ENCODE results near the gene ARHGEF11. TPM values are rescaled to one million over a fixed set of nuclear protein-coding genes. Genes with fewer than 3 reads are reported as not detected.

Gene ARHGEF11
- total RNA-seq, 1 experiment from 2014 or later, result 31.5 TPM

DNA sequence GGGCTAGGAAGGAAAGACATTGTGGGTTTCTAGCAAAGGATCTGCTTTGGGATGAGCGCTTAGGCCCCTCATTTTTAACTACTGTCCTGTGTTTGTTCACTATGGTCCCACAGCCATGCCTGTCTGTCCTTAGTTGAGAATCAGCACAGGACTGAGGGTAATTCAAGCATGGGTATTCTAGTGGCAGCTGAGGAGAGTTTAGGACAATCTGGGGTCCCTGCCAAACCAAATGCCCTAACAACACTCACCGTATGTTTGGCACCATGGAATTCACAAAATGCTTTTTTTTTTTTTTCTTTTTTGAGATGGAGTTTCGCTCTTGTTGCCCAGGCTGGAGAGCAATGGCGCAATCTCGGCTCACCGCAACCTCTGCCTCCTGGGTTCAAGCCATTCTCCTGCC is 10.4 kb downstream of the ARHGEF11 start:
- no peak overlapping the region for H3K27ac ChIP-seq
- DNase-seq, result no peak
- no peaks in the 10 kb centered on the region for H3K9me3 ChIP-seq (ENCODE audit: insufficient read depth, low read depth)
- no TSS peak for BruUV-seq (replicated peaks)
- POLR2A ChIA-PET (ENCODE audit: unreplicated experiment), result no interaction called here
- H3K9me2 ChIP-seq (ENCODE audit: insufficient read depth), result no peaks in the 10 kb centered on the region
- H3K27me3 ChIP-seq (ENCODE audit: insufficient read depth, low read depth), result no peaks in the 10 kb centered on the region
- H3K4me2 ChIP-seq, result no peak overlapping the region
- CTCF ChIA-PET, result no interaction called here
- intact Hi-C loops (cut with micrococcal nuclease; ENCODE audit: unreplicated experiment), result no loop called here
- TF ChIP-seq CTCF (conservative IDR thresholded peaks at IDR 0.05) (no peak), EZH2 (IDR thresholded peaks at IDR 0.05; ENCODE audit: low read depth) (no peak)
- H3K4me1 ChIP-seq (replicated peaks; ENCODE audit: insufficient read depth), result no peaks in the 10 kb centered on the region
- peaks cover 5% of the 10 kb centered on the region; the same call in 1 of the 2 replicates for H4K20me1 ChIP-seq (ENCODE audit: insufficient read depth)
- no peak overlapping the region for H2AFZ ChIP-seq
- no peak overlapping the region for H3K4me3 ChIP-seq
- H3F3A ChIP-seq (ENCODE audit: insufficient read depth, low read depth), result no peaks in the 10 kb centered on the region
- H3K79me2 ChIP-seq (ENCODE audit: low read depth), result peaks cover 43% of the 10 kb centered on the region
- H3K36me3 ChIP-seq (ENCODE audit: low read depth), result no peaks in the 10 kb centered on the region

DNA sequence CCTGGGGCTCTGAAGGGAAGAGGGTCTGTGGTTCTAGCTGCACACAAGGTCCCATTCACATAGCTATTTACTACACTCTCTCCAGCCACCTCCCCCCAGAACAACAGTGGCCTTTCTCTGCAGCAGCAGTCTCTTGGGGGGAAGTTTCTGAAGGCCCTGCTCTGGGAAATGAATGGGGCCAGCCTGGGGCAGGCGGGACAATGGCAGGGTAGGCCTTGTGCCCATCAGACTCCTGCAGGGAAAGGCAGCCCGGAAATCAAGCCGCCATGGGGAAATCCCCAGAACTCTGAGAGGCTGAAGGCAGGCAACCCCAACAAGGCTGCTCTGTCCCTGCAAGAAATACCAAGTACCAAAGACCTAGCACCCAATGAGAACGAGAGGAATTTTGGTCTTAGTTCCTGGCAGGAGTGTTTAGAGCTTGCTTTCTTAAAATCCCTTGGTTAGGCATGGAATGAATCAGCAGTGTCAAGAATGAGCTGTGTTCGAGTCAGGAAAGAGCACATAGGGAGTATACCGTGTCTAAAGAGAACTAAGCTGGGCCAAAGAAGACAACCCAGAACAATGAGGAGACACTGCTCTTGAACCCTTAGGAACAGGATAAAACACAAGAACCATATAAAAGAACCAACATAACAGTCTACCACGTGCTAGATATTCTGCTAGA is 11.3 kb downstream of the ARHGEF11 start:
- BruUV-seq (replicated peaks), result no TSS peak
- H3F3A ChIP-seq (ENCODE audit: insufficient read depth, low read depth), result no peaks in the 10 kb centered on the region
- H3K36me3 ChIP-seq (ENCODE audit: low read depth), result no peaks in the 10 kb centered on the region
- H3K27me3 ChIP-seq (ENCODE audit: insufficient read depth, low read depth), result no peaks in the 10 kb centered on the region
- H3K4me3 ChIP-seq, result no peak overlapping the region
- ChIA-PET CTCF (no interaction called here), POLR2A (ENCODE audit: unreplicated experiment) (no interaction called here)
- no peak overlapping the region for H3K27ac ChIP-seq
- no peaks in the 10 kb centered on the region for H3K9me2 ChIP-seq (ENCODE audit: insufficient read depth)
- DNase-seq, result no peak
- H4K20me1 ChIP-seq (ENCODE audit: insufficient read depth), result peaks cover 5% of the 10 kb centered on the region; the same call in 1 of the 2 replicates
- H3K9me3 ChIP-seq (ENCODE audit: insufficient read depth, low read depth), result no peaks in the 10 kb centered on the region
- no peaks in the 10 kb centered on the region for H3K4me1 ChIP-seq (replicated peaks; ENCODE audit: insufficient read depth)
- H3K4me2 ChIP-seq, result no peak overlapping the region
- peaks cover 40% of the 10 kb centered on the region for H3K79me2 ChIP-seq (ENCODE audit: low read depth)
- H2AFZ ChIP-seq, result no peak overlapping the region
- TF ChIP-seq EZH2 (IDR thresholded peaks at IDR 0.05; ENCODE audit: low read depth) (no peak), CTCF (conservative IDR thresholded peaks at IDR 0.05) (no peak)
- intact Hi-C loops (cut with micrococcal nuclease; ENCODE audit: unreplicated experiment), result no loop called here

- peaks cover 37% of the 10 kb centered on the region for H3K79me2 ChIP-seq (ENCODE audit: low read depth)
- POLR2A ChIA-PET (ENCODE audit: unreplicated experiment), result no interaction called here
- CTCF ChIA-PET, result no interaction called here
- BruUV-seq (replicated peaks), result no TSS peak
- no peaks in the 10 kb centered on the region for H3K9me2 ChIP-seq (ENCODE audit: insufficient read depth)
- no peaks in the 10 kb centered on the region for H3K9me3 ChIP-seq (ENCODE audit: insufficient read depth, low read depth)
- H3K27ac ChIP-seq, result no peak overlapping the region
- intact Hi-C loops (cut with micrococcal nuclease; ENCODE audit: unreplicated experiment), result no loop called here
- H3F3A ChIP-seq (ENCODE audit: insufficient read depth, low read depth), result no peaks in the 10 kb centered on the region
- DNase-seq, result no peak
- H3K36me3 ChIP-seq (ENCODE audit: low read depth), result no peaks in the 10 kb centered on the region
- H4K20me1 ChIP-seq (ENCODE audit: insufficient read depth), result peaks cover 5% of the 10 kb centered on the region; the same call in 1 of the 2 replicates
- no peak overlapping the region for H2AFZ ChIP-seq
- H3K4me3 ChIP-seq, result no peak overlapping the region
- no peak overlapping the region for H3K4me2 ChIP-seq
- no peak for TF ChIP-seq CTCF (conservative IDR thresholded peaks at IDR 0.05)
- no peak for TF ChIP-seq EZH2 (IDR thresholded peaks at IDR 0.05; ENCODE audit: low read depth)
- no peaks in the 10 kb centered on the region for H3K4me1 ChIP-seq (replicated peaks; ENCODE audit: insufficient read depth)
- H3K27me3 ChIP-seq (ENCODE audit: insufficient read depth, low read depth), result no peaks in the 10 kb centered on the region
These were observed 12.1 kb downstream of the ARHGEF11 start for GRCh38 chr1:157033357-157033876.
